Astrocyte of the cerebellum (primary cell): ENCODE measurements around the gene C16orf90.
A peak's percentile ranks its signal among the peaks of the same experiment; 100 is the strongest.
"Not testable (repeated sequence)": the region's sequence is repeated elsewhere in the genome, so short reads cannot be mapped to it uniquely, and the experiment has no call there.

ENCODE experiments used
- DNase-seq: peaks from one replicate; pipeline ENCODE4 v3.0.0-alpha.2; 2011; ENCODE audit warnings: low read depth
- H3K4me3 ChIP-seq: 2 replicates; pipeline ENCODE4 v1.5.1; 2011; ENCODE audit warnings: mild to moderate bottlenecking, low read depth, low read length, moderate library complexity
- in situ Hi-C: cut with HindIII; loops from 2 replicates; pipeline ENCODE4 v1.10.0; 2017; ENCODE audit warnings: low sequenced_read_pairs
- TF ChIP-seq, protein P1 (sequence below): IDR thresholded peaks from 2 replicates; pipeline ENCODE4 v1.5.1; 2012; ENCODE audit warnings: low read length, low read depth, moderate library complexity, mild to moderate bottlenecking; ENCODE audit errors: missing control alignments

Gene C16orf90

DNA sequence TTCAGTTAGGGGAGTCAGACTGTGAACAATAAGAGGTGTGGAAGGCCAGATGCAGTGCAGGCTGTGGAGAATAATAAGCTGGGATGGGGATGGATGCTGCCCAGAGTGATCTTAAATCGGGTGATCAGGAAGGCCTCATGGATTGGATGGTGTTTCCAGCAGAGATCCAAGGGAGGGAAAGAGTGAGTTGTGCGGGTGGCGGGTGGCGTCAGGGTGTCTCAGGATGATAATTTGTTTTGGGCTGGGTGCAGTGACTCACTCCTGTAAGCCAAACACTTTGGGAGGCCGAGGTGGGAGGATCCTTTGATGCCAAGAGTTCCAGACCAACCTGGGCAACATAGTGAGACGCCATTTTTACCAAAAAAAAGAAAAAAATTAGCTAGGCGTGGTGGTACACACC is 13.4 kb upstream of the C16orf90 start:
- TF ChIP-seq, protein P1, sequence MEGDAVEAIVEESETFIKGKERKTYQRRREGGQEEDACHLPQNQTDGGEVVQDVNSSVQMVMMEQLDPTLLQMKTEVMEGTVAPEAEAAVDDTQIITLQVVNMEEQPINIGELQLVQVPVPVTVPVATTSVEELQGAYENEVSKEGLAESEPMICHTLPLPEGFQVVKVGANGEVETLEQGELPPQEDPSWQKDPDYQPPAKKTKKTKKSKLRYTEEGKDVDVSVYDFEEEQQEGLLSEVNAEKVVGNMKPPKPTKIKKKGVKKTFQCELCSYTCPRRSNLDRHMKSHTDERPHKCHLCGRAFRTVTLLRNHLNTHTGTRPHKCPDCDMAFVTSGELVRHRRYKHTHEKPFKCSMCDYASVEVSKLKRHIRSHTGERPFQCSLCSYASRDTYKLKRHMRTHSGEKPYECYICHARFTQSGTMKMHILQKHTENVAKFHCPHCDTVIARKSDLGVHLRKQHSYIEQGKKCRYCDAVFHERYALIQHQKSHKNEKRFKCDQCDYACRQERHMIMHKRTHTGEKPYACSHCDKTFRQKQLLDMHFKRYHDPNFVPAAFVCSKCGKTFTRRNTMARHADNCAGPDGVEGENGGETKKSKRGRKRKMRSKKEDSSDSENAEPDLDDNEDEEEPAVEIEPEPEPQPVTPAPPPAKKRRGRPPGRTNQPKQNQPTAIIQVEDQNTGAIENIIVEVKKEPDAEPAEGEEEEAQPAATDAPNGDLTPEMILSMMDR, result no peak
- no peak overlapping the region for H3K4me3 ChIP-seq
- DNase-seq, result no peak
- in situ Hi-C loops, result loop anchor here (5.0 to 10.0 kb wide), 2 partner anchors 64 to 104 kb away; partner anchors contain the start of genes NAA60, SLX4 and ZNF597

DNA sequence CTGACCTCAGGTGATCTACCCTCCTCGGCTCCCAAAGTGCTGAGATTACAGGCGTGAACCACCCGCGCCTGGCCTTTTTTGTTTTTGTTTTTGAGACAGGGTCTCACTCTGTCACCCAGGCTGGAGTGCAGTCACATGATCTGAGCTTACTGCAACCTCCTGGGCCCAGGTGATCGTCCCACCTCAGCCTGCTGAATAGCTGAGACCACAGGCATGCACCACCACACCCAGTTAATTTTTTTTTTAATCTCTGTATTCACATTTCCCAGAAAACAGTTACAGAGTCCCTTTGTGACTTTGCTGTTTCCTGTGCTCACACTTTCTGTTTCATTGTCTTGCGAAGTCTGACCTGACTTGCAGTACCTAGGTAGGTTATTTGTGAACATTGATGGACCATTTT is 8.2 kb upstream of the C16orf90 start:
- TF ChIP-seq, protein P1, result no peak
- in situ Hi-C loops, result loop anchor here (10.0 kb wide), 1 partner anchor 59 kb away; the partner anchor contains the start of genes NAA60 and ZNF597
- no peak for DNase-seq
- no peak overlapping the region for H3K4me3 ChIP-seq

DNA sequence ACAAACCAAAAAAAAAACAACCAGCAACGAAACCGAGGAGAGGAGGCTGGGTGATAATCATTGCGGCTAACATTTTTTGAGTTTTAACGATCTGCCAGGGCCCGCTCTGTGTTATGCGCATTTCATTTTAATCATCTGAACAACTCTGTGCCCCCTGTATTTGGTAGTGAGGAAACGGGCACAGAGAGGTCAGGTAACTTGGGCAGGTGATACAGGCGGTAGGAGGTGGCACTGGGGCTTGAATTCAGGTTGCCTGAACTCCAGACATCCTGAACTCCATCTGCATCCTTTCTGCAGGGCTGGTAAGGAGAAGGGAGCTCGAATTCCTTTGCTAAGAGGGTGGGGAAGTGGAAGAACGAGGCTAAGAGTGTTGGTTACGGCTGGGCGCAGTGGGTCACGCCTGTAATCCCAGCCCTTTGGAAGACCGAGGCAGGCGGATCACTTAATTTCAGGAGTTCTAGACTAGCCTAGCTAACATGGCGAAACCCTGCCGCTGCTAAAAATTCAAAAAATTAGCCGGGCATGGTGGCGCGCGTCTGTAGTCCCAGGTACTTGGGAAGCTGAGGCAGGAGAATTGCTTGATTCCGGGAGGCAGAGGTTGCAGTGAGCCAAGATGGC is 6.6 kb upstream of the C16orf90 start:
- in situ Hi-C loops, result loop anchor here (10.0 kb wide), 1 partner anchor 57 kb away; the partner anchor contains the start of genes NAA60 and ZNF597
- peak overlapping the region; percentile 85 for H3K4me3 ChIP-seq
- no peak for DNase-seq

DNA sequence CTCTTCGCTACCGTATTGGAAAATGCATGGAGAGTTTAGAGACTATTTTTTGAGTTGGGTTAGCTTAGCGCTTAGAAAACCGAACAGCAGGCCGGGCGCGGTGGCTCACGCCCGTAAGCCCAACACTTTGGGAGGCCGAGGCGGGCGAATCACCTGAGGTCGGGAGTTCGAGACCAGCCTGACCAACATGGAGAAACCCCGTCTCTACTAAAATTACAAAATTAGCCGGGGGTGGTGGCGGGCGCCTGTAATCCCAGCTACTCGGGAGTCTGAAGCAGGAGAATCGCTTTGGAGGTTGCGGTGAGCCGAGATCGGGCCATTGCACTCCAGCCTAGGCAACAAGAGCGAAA is 6.1 kb upstream of the C16orf90 start:
- H3K4me3 ChIP-seq, result peak overlapping the region; percentile 85
- not testable (repeated sequence) for DNase-seq
- in situ Hi-C loops, result loop anchor here (10.0 kb wide), 1 partner anchor 57 kb away; the partner anchor contains the start of genes NAA60 and ZNF597

More for the DNA sequence above, 6.6 kb upstream of the C16orf90 start:
- TF ChIP-seq, protein P1, result no peak

DNA sequence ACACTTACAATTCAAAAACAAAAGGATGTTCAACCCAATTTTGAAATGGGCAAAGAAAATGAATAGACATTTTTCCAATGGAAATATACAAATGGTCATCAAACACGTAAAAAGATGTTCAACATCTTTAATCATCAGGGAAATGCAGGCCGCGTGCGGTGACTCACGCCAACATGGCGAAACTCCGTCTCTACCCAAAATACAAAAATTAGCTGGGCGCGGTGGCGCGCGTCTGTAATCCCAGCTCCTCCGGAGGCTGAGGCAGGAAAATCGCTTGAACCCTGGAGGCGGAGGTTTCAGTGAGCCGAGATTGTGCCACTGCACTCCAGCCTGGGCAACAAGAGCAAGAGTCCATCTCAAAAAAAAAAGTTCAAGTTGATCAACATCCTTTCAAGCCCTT is 3.7 kb upstream of the C16orf90 start:
- in situ Hi-C loops, result no loop called here
- H3K4me3 ChIP-seq, result no peak overlapping the region
- no peak for DNase-seq
- TF ChIP-seq, protein P1, result no peak

DNA sequence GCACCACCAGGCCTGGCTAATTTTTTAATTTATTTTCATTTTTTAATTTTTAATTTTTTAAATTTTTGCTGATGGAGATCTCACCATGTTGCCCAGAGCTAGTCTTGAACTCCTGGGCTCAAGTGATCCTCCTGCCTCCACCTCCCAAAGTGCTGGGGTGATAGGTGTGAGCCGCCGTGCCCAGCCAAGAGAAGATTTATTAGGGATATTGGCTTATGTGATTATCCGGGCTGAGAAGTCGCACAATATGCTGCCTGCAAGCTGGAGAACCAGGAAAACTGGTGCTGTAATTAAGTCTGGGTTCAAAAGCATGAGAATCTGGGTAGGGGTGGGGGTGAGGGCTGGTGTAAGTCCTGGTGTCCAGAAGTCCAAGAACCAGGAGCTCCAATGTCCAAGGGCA is 2.5 kb upstream of the C16orf90 start:
- in situ Hi-C loops, result no loop called here
- H3K4me3 ChIP-seq, result no peak overlapping the region
- TF ChIP-seq, protein P1, result no peak
- no peak for DNase-seq

DNA sequence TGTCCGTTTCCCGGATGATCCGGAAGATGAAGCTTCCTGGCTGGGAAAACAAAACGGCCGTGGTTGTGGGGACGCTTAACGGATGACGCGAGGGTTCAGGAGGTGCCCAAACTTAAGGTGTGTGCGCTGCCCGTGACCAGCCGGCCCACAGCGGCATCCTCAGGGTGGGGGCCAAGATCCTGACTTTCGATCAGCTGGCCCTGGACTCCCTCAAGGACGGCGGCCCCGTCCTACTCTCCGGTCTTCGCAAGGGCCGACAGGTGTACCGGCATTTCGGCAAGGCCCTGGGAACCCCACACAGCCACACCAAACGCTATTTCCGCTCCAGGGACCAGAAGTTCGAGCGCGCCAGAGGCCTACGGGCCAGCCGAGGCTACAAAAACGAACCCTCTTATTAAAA is 1.1 kb upstream of the C16orf90 start:
- TF ChIP-seq, protein P1, result no peak
- in situ Hi-C loops, result no loop called here
- DNase-seq, result no peak
- H3K4me3 ChIP-seq, result no peak overlapping the region
